Panc1 (cell line): ENCODE data around the gene KRT36. TPM values are rescaled to one million over a fixed set of nuclear protein-coding genes. Genes with fewer than 3 reads are reported as not detected.
A peak's percentile ranks its signal among the peaks of the same experiment; 100 is the strongest.

Experiments
- ATAC-seq: fragments of 200-7000 bp; cut with Tn5 transposase; 2 replicates; pipeline ENCODE4 v1.9.1; 2020; ENCODE audit warnings: mild to moderate bottlenecking, moderate library complexity
- BruUV-seq: library from RNA; stranded (reverse); fragments of 400-500 nt; replicated peaks from 2 replicates; lab custom pipeline; 2021; lab: Mats Ljungman, UMichigan
- CTCF ChIA-PET: fragments of 300-600 bp; sonication (Branson Sonifier 250); formaldehyde crosslinking; loops from one replicate; lab custom pipeline; 2022; ENCODE audit warnings: antibody characterized with exemption; lab: Charles Lee
- POLR2A ChIA-PET: fragments of 300-600 bp; sonication (Branson Sonifier 250); formaldehyde crosslinking; loops from one replicate; lab custom pipeline; 2022; ENCODE audit warnings: antibody characterized with exemption; lab: Charles Lee
- DNase-seq: peaks from one replicate; pipeline ENCODE4 v3.0.0-alpha.2; 2010; ENCODE audit warnings: low read depth, low spot score
- H3K27ac ChIP-seq: 2 replicates; pipeline ENCODE4 v1.5.1; 2011; ENCODE audit warnings: mild to moderate bottlenecking, low read length, inconsistent platforms
- H3K27me3 ChIP-seq: fragments of 200-500 bp; sonication (Bioruptor generic); 2 replicates; pipeline ENCODE4 v1.6.0; 2014; ENCODE audit warnings: low read length, inconsistent platforms; ENCODE audit not compliant: control insufficient read depth, insufficient read depth
- H3K36me3 ChIP-seq: fragments of 200-500 bp; sonication (Bioruptor generic); 2 replicates; pipeline ENCODE4 v1.5.1; 2014; ENCODE audit warnings: inconsistent platforms, mild to moderate bottlenecking, low read length, moderate library complexity; ENCODE audit not compliant: control insufficient read depth, insufficient read depth
- H3K4me1 ChIP-seq: 2 replicates; pipeline ENCODE4 v1.5.1; 2011; ENCODE audit warnings: inconsistent platforms, mild to moderate bottlenecking, low read length, moderate library complexity; ENCODE audit not compliant: control insufficient read depth, insufficient read depth
- H3K4me3 ChIP-seq, 2 experiments: 2 replicates each; pipeline ENCODE4 v1.5.1; 2011 to 2012; ENCODE audit warnings: low read depth in 2 of 2, low read length in 2 of 2, mild to moderate bottlenecking in 2 of 2, inconsistent platforms in 1 of 2, moderate library complexity in 1 of 2
- H3K9me3 ChIP-seq: fragments of 200-500 bp; sonication (Bioruptor generic); 2 replicates; pipeline ENCODE4 v1.5.1; 2014; ENCODE audit warnings: low read depth, mild to moderate bottlenecking, inconsistent platforms, low read length, moderate library complexity; ENCODE audit not compliant: control insufficient read depth, insufficient read depth
- CTCF ChIP-seq: fragments of 450-650 bp; IDR thresholded peaks from 2 replicates; pipeline ENCODE4 v1.5.1; 2017; ENCODE audit warnings: mild to moderate bottlenecking
- POLR2AphosphoS5 ChIP-seq: IDR thresholded peaks from 2 replicates; pipeline ENCODE4 v1.6.1; 2012; ENCODE audit warnings: mild to moderate bottlenecking, low read depth, low read length, moderate library complexity
- SIN3A ChIP-seq: IDR thresholded peaks from 2 replicates; pipeline ENCODE4 v1.6.1; 2012; ENCODE audit warnings: low read depth, mild to moderate bottlenecking, low read length, moderate library complexity, borderline replicate concordance; ENCODE audit not compliant: insufficient read depth
- TCF7L2 ChIP-seq: IDR thresholded peaks from 2 replicates; pipeline ENCODE4 v1.6.1; 2011; ENCODE audit warnings: mild to moderate bottlenecking, low read depth, low read length, inconsistent platforms
- in situ Hi-C: cut with HindIII; loops from 2 replicates; pipeline ENCODE4 v1.10.0; 2016; ENCODE audit warnings: low sequenced_read_pairs, low pct_unique_long_range_greater_than_20kb
- intact Hi-C: fragments of 100-400 bp; cut with micrococcal nuclease; formaldehyde crosslinking; loops from one replicate; pipeline ENCODE4 v1.10.0; 2022; ENCODE audit not compliant: unreplicated experiment
- total RNA-seq: library from RNA; stranded (reverse); gene quantifications from one replicate; pipeline ENCODE4 v1.2.1, GENCODE V29; 2021; ENCODE audit not compliant: unreplicated experiment
- TF ChIP-seq, protein P1 (sequence below), 2 experiments: IDR thresholded peaks; 2 replicates each; pipeline ENCODE4 v1.6.1; 2011 to 2012; ENCODE audit warnings: low read depth in 2 of 2, control low read depth in 1 of 2, low read length in 1 of 2, mild to moderate bottlenecking in 1 of 2, moderate library complexity in 1 of 2; ENCODE audit not compliant: insufficient read depth in 1 of 2

Gene KRT36
- total RNA-seq, 1 experiment from 2014 or later, result not detected

- in situ Hi-C loops, result no loop called here
- BruUV-seq, result no TSS peak
- Histone ChIP-seq H3K4me3 (no peak overlapping the region), H3K4me1 (peaks cover 38% of the 10 kb centered on the region), H3K36me3 (no peaks in the 10 kb centered on the region), H3K27me3 (no peaks in the 10 kb centered on the region), H3K27ac (peak overlapping the region; percentile 2; the same call in 1 of the 2 replicates), H3K9me3 (no peaks in the 10 kb centered on the region)
- CTCF ChIA-PET, result interaction anchor here (0.8 to 1.1 kb wide), 3 partner anchors 54 to 155 kb away, joined by 3 to 4 read pairs (median 3); no protein-coding TSS in a partner anchor
- POLR2A ChIA-PET, result no interaction called here
- ATAC-seq, result 0 out of 2 replicates have a peak, but pooled peaks have one; percentile 35
- intact Hi-C loops, result no loop called here
- TF ChIP-seq, protein P1, sequence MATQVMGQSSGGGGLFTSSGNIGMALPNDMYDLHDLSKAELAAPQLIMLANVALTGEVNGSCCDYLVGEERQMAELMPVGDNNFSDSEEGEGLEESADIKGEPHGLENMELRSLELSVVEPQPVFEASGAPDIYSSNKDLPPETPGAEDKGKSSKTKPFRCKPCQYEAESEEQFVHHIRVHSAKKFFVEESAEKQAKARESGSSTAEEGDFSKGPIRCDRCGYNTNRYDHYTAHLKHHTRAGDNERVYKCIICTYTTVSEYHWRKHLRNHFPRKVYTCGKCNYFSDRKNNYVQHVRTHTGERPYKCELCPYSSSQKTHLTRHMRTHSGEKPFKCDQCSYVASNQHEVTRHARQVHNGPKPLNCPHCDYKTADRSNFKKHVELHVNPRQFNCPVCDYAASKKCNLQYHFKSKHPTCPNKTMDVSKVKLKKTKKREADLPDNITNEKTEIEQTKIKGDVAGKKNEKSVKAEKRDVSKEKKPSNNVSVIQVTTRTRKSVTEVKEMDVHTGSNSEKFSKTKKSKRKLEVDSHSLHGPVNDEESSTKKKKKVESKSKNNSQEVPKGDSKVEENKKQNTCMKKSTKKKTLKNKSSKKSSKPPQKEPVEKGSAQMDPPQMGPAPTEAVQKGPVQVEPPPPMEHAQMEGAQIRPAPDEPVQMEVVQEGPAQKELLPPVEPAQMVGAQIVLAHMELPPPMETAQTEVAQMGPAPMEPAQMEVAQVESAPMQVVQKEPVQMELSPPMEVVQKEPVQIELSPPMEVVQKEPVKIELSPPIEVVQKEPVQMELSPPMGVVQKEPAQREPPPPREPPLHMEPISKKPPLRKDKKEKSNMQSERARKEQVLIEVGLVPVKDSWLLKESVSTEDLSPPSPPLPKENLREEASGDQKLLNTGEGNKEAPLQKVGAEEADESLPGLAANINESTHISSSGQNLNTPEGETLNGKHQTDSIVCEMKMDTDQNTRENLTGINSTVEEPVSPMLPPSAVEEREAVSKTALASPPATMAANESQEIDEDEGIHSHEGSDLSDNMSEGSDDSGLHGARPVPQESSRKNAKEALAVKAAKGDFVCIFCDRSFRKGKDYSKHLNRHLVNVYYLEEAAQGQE (IDR thresholded peaks at IDR 0.05; ENCODE audit: insufficient read depth in 1 of 2, low read depth in 2 of 2, low read length in 1 of 2), result no peak
- TF ChIP-seq TCF7L2 (no peak), POLR2AphosphoS5 (no peak), SIN3A (no peak), CTCF (no peak)
- DNase-seq, result no peak
These were observed 4.8 kb upstream of the KRT36 start for GRCh38 chr17:41494524-41494923.

DNA sequence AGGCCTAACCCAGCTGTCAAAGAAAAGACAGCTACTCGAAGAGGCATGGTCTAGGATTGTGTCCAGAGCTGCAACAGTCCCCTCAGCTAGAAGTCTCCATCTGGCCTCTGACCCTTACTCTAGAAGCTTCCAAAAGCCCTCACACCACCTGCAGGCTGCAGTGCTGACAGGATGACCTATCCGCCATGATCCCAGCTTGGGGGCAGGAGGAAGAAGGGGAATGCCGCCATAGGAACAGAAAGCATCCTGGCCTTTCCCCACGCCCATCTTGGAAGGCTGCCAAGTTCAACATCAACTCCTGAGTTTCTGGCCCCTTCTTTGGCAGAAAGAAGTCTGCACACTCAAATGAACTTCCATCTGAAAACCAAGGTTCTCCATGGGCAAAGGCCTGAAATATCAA lies 3.1 kb upstream of the KRT36 start:
- Histone ChIP-seq H3K9me3 (no peaks in the 10 kb centered on the region), H3K4me1 (peaks cover 30% of the 10 kb centered on the region), H3K27ac (peak overlapping the region; percentile 5; the same call in 1 of the 2 replicates), H3K4me3 (no peak overlapping the region), H3K36me3 (no peaks in the 10 kb centered on the region), H3K27me3 (no peaks in the 10 kb centered on the region)
- DNase-seq (no peak), ATAC-seq (no peak)
- TF ChIP-seq SIN3A (no peak), TCF7L2 (no peak), POLR2AphosphoS5 (no peak), CTCF (no peak)
- TF ChIP-seq, protein P1 (IDR thresholded peaks at IDR 0.05; ENCODE audit: insufficient read depth in 1 of 2, low read depth in 2 of 2, low read length in 1 of 2), result no peak
- in situ Hi-C loops, result no loop called here
- intact Hi-C loops, result no loop called here
- POLR2A ChIA-PET, result no interaction called here
- BruUV-seq, result no TSS peak
- CTCF ChIA-PET, result no interaction called here
